SIG-M5 treated with dmso at 0.1 percent for 504 hours (cell line): ENCODE results near the gene C1QL3.

ENCODE experiments used
- DNase-seq: peaks from one replicate; lab custom pipeline; 2025; ENCODE audit not compliant: unreplicated experiment; lab: John Stamatoyannopoulos, UW

C1QL3 gene

DNA sequence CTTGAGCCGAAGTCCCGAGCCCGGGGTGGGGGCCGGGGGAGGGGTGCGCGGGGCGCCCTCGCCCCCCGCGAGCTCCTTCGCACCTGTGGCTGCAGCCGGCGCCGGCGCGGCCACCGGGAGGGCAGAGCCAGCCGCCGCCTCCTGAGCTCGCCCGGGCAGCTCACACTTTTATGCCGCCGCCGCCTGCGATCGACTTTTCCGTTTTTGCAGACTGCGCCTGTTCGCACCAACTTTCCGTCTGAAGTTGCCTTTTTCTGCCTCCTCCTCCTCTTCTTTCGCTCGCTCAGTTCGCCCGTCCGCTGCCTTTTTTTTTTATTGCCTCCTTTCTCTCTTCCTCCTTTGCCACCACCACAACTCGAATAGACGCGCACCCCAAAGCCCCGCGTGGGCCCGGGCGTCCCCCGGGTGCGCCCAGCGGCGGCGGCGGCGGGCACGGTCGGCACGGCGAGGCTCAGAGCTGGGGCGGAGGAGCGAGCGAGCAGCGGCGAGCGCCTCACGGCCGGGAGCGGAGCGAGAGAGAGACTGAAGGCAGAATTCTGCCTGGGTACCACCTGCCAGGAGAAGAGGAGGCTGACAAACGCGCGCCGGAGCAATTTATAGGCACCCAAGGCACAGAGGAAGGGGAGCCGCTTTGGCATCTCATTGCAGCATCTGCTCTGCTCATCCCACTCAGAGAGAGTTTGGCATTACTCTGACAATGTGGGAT, at the start of gene C1QL3:
C1QL3 (minus strand) TSS at position 569 of the 706 bp plus-strand sequence. CDS start 814 bp downstream, outside the sequence.
- no peak for DNase-seq

DNA sequence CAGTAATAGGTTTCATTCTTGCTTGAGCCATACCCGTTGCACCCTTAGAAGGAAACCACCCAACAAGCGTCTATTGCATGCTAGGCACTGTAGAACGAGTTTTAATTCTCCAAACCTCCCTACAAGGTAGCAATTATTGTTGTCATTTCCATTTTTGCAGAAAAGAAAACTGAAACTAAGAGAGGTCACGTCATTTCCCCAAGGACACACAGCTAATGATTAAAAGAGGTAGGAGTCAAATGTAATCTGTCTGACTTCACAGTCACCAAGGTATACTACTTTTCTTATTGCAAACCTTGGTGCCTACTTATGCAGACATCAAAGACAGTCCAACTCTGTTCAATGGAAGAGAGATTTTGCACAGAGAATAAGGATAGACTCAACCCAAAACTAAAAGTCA, 49.1 kb upstream of the C1QL3 start:
- no peak for DNase-seq

DNA sequence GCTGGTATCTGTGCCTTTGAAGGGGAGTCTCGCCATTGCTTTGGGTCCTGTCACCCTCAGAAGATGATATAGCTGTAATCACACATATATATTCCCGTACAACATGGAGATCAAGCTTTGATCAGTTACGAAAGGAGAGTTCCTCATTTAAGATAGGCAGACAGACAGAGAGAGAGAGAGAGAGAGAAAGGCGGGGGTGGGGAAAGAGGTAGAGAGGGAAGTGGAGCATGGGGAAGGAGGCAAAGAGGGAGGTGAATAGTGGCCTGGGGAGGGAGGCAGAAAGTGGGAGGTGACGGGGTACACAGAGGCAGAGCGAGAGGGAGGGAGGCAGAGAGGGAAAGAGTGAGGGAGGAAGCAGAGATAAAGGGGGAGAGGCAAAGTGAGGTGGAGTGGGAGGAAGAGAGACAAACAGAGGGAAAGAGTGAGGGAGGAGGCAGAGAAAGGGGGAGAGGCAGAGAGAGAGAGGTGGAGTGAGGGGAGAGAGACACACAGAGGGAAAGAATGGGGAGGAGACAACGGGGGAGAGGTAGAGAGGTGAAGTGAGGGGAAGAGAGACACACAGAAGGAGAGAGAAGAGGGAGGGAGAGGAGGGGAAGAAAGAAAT, 44.6 kb upstream of the C1QL3 start:
- DNase-seq: peak; percentile 51

DNA sequence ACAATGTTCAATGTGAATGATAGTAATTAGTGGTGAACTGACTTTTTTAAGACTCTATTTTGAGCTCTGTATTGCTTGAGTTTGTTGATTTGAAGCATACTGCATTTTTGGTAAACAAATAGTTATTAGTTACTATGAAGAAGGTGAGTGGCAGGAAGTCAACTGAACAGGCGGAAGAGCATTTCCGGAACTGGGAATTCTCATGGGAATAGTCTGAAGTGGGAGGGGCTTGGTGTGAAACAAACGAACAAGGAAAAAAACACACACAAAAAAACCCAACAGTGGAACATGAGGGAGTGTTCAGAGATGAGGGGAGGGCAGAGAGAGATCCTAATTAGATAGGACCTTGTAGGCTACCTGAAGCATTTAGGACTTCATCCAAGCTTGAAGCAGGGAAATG, 43.9 kb upstream of the C1QL3 start:
- no peak for DNase-seq

DNA sequence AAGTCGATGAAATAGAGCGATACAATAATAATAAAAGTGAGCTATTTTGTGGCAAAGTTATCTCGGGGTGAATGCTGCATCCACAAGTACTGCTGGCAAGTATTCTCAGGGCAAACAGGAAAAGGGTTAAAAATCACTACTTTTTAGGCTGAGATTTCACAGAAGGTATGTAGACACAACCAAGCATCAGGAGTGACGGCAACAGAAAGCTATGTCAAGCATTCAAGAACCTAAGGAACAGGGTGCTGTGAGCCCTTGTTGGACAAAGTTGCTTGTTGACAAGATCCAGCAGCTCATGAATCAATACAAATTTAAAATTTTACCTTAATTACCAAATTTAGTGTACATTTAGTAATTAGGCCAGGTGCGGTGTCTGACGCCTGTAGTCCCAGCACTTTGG, 41.2 kb upstream of the C1QL3 start:
- no peak for DNase-seq

DNA sequence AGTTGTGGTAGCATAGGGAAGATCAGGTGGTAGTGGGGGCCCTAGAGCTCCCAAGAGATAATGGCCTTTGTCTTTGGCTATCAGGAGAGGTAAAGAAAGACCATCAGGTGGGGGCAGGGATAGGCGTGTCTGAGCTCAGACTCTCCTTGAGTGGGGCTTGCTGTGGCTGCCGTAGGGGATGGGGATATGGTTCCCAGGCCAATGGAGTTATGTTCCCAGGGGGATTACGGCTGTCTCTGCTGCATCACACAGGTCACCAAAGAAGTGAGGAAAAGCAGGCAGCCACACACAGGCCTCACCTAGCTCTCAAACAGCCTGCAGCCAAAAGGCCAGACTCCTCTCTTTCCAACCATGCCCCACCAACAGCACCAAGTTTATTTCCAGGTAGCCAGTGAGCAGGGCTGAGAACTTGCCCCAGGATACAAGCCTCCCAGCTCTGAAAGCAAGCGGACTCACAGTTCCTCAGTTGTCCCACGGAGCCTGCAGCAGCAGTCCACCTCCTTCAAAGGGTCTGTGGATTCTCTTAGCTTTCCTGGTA, 37.6 kb upstream of the C1QL3 start:
- no peak for DNase-seq

DNA sequence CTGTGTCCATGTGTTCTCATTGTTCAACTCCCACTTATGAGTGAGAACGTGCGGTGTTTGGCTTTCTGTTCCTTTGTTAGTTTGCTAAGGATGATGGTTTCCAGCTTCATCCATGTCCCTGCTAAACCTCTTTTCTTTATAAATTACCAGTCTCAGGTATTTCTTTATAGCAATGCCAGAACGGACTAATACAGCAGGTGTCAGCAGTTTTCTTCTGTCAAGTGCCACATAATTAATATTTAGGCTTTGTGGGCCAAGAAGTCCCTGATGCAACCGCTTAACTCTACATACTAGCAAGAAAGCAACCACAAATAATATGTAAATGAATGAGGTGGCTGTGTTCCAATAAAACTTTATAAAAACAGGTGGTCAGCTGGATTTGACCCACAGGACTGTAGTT, 26.3 kb upstream of the C1QL3 start:
- no peak for DNase-seq

DNA sequence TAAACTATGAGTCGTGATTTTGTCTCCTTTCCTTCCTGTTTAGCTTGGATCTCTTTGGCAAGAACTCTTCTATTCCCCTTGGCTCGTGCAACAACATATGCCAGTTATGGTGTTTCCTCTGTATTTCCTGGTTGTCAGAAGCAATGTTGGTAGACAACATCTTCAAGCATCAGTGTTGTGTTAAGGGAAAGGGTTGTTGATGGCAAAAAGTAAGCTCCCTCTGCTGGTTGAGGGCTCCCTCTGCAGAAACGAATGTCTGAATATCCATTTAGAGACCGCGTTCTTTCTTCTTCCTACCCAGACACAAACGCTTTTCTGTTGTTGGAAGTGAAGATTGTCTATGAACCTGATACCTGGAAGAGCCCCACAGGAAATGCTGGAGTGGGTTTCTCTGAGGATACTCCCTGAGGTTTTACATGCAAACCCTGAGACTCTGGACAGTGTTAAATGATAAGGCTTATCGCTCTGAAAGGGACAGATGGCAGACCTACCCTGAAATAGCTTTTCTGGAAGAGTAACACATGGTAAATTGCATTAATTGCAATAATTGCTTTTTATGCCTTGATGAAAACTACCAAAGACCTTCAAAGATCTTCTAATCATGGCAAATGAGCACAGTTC, 23.5 kb upstream of the C1QL3 start:
- DNase-seq: peak; percentile 45

DNA sequence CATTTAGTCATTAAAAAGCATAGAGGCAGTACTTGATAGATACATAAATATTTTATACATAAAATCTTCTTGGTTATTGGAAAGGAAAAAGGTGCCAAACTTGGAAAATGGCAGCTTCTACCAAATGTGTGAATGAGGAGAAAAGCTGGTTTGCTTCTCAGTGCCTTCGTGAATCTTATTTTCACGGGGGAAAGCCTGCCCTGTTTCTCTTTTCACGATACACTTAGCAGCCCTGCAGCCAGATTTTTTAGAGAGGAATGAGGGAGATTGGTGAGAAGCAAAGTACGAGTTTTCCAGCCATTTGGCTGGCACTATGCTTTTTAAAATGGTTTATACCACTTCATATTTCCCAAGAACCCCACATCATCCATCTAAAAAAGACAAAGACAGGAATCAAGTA, 22.9 kb upstream of the C1QL3 start:
- no peak for DNase-seq

DNA sequence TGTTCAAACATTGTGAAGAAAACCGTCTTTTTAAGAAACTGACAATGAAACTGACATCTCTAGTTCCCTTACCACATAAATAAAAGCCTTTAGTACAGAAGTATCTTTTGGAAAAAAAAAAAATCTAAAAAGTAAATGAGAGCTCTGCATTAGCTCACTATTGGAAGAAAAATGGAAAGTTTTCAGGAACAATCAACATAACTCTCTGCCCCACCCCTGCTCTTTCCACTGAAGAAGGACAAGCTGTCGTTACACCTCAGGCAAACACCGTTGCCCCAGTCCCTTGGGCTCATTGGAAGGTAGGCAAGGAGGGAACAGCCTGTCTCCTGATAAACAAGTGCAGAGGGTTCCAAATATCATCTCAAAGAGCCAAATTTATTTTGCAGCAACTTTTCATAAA, 22.4 kb upstream of the C1QL3 start:
- DNase-seq: no peak

DNA sequence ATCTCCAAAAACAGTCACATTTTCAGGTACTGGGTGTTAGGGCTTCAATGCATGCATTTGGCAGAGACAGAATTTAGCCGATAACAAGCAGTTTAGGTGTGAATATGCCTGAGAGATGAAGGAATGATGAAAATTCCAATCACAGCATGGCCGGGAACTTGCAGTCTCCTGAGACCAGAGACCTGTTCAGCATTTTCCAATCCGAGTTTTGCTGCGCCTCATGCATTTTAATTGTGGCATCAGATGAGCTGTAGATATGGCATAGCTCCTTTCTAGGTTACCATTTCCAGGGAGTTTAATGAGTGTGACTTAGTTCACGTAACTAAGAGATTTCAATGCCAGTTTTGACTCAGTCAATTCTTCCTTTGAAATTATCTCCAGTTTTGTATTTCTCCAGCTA, 14.5 kb upstream of the C1QL3 start:
- no peak for DNase-seq

DNA sequence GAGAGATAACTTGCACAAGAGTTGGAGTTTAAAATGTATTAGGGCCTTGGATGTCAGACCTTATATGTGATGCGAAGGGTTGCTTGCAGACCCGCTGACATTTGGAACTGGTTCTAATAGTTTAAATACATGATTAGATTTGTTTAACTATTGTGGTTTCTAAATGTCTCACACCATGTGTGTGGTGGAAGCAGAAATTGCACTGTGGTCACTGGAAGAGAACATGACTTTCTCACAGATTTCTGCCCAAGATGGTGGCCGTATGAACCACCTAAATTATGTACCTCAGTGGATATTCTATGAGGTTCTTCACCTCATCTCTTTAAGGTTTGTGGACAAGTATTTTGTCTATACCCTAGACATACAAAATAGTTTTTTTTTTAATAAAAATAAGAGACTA, 8.2 kb upstream of the C1QL3 start:
- no peak for DNase-seq

DNA sequence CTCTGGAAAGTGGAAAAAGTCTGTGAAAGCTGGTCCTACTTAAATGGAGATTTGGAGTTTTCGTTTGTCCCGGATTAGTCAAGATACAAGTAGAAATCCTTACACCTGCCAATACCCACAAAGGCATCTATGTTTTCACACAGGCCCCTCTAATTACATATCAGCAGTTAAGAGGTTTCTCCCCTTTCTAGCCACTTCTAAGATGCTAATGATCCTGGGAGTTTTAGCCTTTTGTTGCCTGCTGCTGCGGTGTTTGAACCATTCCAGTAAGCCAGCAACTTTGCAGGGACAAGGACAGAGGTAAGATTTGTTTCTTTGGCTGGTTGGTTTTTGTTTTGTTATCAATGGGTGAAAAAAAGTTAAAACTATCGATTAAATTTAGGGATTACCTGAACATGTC, 5.8 kb upstream of the C1QL3 start:
- DNase-seq: no peak

DNA sequence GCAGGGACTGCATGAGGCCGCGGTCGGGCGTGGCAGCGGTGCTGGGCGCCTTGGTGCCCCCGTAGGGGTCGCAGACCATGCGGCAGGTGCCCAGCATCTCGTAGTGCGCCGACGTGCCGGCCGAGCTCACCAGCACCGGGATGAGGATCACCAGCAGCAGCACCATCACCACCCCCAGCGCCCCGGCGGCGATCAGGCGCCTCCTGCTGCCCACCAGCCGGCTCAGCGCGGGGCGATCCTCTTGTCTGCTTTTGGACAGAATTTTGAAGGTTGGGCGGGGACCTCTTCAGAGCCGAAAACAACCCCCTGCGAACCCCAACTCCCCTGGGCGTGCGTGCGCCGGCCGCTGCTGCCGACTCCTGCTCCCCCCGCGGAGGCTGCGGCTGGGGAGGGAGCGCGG, 779 bp downstream of the C1QL3 start:
- no peak for DNase-seq

DNA sequence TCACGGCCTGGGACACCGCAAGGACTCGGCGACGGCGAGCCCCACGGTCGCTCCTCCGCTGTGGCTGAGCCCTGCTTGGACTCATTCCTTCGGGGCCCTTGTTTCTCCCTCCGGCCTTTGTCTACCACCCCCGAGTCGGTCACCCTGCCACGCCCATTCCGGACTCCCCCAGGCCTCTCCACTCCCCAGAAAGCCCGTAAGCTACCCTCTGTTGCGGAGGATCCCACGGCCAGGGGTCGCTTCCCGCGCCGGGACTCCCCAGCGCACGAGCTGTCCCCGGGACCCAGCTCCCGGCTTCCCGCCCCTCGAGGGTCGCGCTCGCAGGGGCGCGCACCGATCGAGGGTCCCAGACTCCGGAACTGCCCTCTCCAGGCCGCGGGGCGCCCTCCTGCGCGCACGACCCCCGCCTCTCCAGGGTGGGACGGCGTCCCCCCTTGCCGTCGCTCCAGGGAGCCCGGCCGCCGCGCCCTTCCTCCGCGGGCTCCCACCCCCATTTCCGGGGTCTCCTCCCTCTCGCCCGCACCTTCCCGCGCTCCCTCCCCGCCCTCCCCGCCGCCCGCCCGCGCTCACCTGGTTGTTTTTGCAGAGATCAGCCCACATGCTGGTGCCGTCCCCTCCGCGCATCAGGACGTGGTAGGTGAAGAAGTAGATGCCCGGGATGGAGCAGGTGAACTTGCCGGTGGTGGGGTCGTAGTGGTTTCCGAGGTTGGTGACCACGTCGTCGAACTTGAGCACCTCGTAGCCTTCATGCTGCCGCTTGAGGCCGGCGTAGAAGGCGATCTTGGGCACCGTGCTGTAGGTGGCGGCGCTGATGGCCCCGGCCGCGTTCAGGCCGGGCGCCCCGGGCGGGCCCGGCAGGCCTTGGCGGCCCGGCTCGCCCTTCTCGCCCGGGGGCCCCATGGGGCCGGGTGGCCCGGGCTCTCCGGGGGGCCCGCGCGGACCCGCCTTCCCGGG, 1.5 kb downstream of the C1QL3 start:
- no peak for DNase-seq

DNA sequence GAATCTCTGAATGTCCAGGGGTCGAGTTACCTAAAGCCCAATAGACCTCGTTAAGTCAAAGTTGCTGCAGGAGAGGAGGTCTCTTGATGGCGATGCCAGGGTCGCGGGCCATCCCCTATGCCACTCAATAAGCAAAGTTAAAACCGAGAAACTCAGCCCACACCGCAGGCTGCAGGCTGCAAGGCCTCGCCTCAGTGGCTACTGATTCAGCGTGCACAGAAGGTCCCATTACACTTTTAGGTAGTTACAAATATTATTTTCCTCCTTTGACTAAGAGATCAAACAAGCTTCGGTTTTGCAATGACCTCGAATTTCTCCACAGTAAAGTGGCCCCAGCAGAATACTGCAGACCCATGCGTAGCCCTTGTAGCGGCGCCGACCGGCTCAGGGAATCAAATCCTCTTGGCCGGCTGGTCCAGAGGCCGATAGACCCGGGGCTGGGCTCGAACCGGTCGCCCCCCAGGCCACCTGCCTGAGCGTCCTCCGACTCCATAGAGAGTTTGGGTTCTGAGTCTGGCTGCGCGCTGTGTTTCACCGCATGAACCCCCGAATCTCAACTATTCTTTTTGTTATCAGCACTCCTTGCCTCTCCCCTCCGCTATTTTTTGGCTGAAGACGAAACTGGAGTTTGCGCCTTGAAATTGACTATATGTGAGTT, 2.3 kb downstream of the C1QL3 start:
- DNase-seq: no peak

DNA sequence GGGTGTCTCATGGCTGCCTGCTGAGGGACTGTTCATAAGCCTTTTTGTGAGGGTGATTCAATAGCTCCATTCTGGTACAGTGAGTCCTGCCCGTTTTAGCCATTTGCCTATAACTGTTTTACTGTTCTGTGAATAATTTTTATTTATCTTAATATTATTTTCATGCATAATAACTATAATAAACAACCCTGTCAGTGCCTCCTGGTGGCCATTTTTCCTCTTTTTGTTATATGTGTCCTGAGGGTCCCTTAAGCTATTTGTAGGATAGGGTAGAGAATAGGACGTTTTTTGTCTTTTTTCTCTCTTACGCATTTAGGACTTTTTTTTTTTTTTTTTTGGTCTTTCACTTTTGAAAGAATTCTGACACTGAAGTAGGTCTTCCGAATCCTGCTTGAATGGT, 2.9 kb downstream of the C1QL3 start:
- DNase-seq: no peak

DNA sequence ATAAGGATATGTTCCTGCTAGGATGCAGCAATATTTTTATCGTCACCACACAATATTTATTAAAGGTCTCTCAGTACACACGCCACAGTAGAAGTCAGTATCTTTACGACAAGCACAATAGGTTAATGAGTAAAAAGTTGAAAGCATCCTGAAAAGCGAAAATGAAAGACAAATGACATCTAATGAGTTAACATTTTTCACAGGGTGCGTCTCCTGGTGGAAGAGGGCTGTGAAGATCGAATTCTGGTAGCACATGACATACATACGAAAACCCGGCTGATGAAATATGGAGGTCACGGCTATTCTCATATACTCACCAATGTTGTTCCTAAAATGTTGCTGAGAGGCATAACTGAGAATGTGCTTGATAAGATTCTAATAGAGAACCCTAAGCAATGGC, 10.8 kb downstream of the C1QL3 start:
- no peak for DNase-seq

DNA sequence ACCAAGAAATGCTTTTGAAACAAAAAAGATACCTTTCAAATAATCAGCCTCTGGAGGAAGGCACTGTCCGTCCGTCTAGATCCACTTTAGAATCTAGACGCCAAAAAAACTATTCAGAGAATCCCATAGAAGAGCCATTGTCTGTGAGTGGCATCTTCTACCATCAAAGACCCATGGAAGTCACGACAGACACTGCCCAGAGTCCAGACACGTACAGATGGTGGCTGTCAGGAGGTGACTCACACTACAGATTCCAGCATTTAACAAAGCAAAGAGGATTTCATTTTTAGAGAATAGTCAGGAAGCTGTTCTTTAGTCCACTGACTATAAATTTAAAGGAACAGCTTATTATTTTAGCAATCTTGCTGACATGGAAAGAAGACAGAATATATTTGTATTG, 11.7 kb downstream of the C1QL3 start:
- no peak for DNase-seq

DNA sequence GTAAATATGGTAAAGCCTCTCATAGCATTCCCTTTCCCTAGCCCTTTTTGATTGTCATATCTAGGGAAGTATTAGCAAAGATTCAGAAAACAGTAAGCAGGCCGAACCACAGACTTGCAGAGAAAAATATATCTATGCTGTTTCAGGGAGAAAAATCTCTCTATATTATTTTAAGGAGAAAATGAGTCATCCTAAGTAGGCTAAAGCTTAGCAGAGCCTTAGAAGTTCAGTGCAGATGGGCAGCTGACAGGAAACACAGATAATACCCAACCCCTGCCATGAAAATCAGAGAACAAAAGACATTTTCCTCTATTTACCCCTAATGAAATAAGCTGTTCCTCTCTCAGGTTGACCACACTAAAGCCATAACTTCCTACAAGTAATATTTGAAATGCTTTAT, 16.5 kb downstream of the C1QL3 start:
- no peak for DNase-seq

DNA sequence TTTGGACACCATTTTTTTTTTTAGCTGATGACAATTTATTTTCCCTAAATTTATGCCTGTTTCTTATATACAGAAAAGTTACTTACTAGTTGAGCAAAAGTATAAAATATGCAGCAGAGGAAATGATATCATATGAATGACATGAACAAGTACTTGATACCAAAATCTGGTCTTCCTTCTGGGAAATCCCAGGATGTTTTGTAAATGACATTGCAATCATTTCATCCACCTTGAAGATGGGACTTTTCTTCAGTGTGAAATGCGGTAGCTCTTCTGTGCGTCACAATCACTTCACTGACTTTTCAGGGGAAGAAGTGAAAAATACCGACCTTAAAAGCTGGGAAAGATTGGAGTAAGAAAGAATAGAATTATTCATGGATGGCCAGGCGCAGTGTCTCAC, 23.8 kb downstream of the C1QL3 start:
- DNase-seq: no peak
